Transverse colon (tissue), 3 donors: ENCODE measurements around the gene PKNOX1.

Experiments used
- POLR2A ChIP-seq: fragments of 450-650 bp; IDR thresholded peaks from one replicate; pipeline ENCODE4 v1.6.1; 2016; ENCODE audit warnings: antibody characterized with exemption, mild to moderate bottlenecking, moderate library complexity
- POLR2AphosphoS5 ChIP-seq, 3 donors: sonication (generic); formaldehyde crosslinking; IDR thresholded peaks; one replicate each; pipeline ENCODE4 v1.6.1; 2016; ENCODE audit warnings: antibody characterized with exemption in 3 of 3

DNA sequence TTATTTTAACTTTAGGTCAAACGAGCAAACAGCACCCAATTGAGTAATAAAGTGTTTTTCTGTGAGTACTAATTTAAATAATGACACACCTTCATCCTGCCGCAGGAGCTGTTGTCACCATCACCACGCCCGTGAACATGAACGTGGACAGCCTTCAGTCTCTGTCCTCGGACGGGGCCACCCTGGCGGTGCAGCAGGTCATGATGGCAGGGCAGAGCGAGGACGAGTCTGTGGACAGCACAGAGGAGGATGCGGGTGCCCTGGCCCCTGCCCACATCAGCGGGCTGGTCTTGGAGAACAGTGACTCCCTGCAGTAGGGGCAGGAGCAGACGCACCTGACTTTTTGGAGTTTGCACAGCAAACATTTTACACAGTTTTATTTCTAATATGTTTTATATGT, 55.4 kb downstream of the PKNOX1 start:
- TF ChIP-seq POLR2A (no peak), POLR2AphosphoS5 (IDR thresholded peaks at IDR 0.05) (no peak)
